CD4-positive, CD25-positive, alpha-beta regulatory T cell (primary cell): ENCODE measurements around the gene FGD3. TPM values are rescaled to one million over a fixed set of nuclear protein-coding genes. Genes with fewer than 3 reads are reported as not detected.
A peak's percentile ranks its signal among the peaks of the same experiment; 100 is the strongest.

ENCODE experiments used
- ATAC-seq, 2 donors: fragments of 150-1000 bp; cut with Tn5 transposase; one replicate each; pipeline ENCODE4 v1.10.0; 2021; ENCODE audit warnings: low read depth in 2 of 2, moderate number of reproducible peaks in 2 of 2, moderate library complexity in 1 of 2
- DNase-seq, 3 donors: peaks; one replicate each; pipeline versions ENCODE4 v3.0.0 to v3.0.0-alpha.2; 2012 to 2022; ENCODE audit warnings: mixed read lengths in 1 of 3
- H3K27ac ChIP-seq: one replicate; pipeline ENCODE4 v1.7.0; 2013; ENCODE audit warnings: mild to moderate bottlenecking, low read length; ENCODE audit not compliant: insufficient read depth, poor library complexity, severe bottlenecking
- H3K27me3 ChIP-seq: one replicate; pipeline ENCODE4 v1.7.0; 2013; ENCODE audit warnings: low read length; ENCODE audit not compliant: control insufficient read depth, insufficient read depth
- H3K36me3 ChIP-seq: one replicate; pipeline ENCODE4 v1.7.0; 2013; ENCODE audit warnings: mild to moderate bottlenecking, low read length, moderate library complexity; ENCODE audit not compliant: control insufficient read depth, insufficient read depth
- H3K4me1 ChIP-seq: 2 replicates; pipeline ENCODE4 v1.7.0; 2013; ENCODE audit warnings: mild to moderate bottlenecking, low read length; ENCODE audit not compliant: insufficient read depth, control insufficient read depth, poor library complexity, severe bottlenecking
- H3K4me3 ChIP-seq: one replicate; pipeline ENCODE4 v1.7.0; 2013; ENCODE audit warnings: low read depth, mild to moderate bottlenecking, low read length, moderate library complexity
- H3K9me3 ChIP-seq, 2 experiments: 1 replicate in 1 of 2; 2 replicates in 1 of 2; pipeline ENCODE4 v1.7.0; 2013; ENCODE audit warnings: low read length in 2 of 2, mild to moderate bottlenecking in 1 of 2, moderate library complexity in 1 of 2; ENCODE audit not compliant: control insufficient read depth in 2 of 2
- H3K27ac Mint-ChIP-seq, 3 donors: one replicate each; pipeline ENCODE4 v1.8.0; 2020 to 2022; ENCODE audit warnings: mild to moderate bottlenecking in 3 of 3, mixed read lengths in 3 of 3, moderate library complexity in 2 of 3
- H3K27me3 Mint-ChIP-seq: one replicate; pipeline ENCODE4 v1.8.0; 2022; ENCODE audit warnings: mild to moderate bottlenecking, mixed read lengths
- H3K36me3 Mint-ChIP-seq: one replicate; pipeline ENCODE4 v1.8.0; 2020; ENCODE audit warnings: mixed read lengths
- H3K4me1 Mint-ChIP-seq, 4 donors: one replicate each; pipeline ENCODE4 v1.8.0; 2020 to 2022; ENCODE audit warnings: mixed read lengths in 4 of 4, mild to moderate bottlenecking in 1 of 4
- H3K4me3 Mint-ChIP-seq, 4 donors: one replicate each; pipeline ENCODE4 v1.8.0; 2020 to 2022; ENCODE audit warnings: mild to moderate bottlenecking in 4 of 4, mixed read lengths in 4 of 4, moderate library complexity in 3 of 4
- H3K9me3 Mint-ChIP-seq, 7 donors: one replicate each; pipeline ENCODE4 v1.8.0; 2020 to 2022; ENCODE audit warnings: mixed read lengths in 7 of 7, mild to moderate bottlenecking in 3 of 7, moderate library complexity in 2 of 7
- polyA plus RNA-seq, 4 donors: library from polyadenylated mRNA; unstranded; fragments of 300-500 nt; fragmentation: Illumina TruSeq; gene quantifications; one replicate each; pipeline ENCODE4 v1.2.3, GENCODE V29; 2021
- total RNA-seq: library from RNA; stranded (reverse); gene quantifications from one replicate; pipeline ENCODE4 v1.2.3, GENCODE V29; 2022

Gene FGD3
- total and polyA plus RNA-seq, 5 donors from 2014 or later, result 71.6 to 188 (median 98.1) TPM

GRCh38 chr9:93076792-93077128 is 129.4 kb downstream of the FGD3 start:
- H3K36me3 Mint-ChIP-seq, result peaks cover 32% of the 10 kb centered on the region
- H3K36me3 ChIP-seq, result peaks cover 68% of the 10 kb centered on the region

DNA sequence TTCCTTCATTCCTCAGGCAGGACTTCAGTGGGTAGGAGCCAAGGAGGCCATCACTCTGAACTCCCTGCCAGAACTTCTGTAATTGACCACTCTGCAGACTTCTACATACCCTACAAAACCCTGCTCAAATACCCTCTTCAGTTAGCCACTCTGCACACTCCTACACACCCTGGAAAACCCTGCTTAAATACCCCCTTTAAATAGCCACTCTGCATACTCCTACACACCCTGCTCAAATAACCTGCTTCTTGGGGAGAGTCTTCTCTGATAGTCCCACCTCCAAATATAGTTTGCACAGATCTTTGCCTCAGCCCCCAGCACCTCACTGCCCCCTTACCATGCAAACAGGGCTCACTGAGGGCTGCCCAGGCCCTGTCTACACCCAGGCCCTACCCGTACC is 130.0 kb downstream of the FGD3 start:
- Histone ChIP-seq H3K27me3 (no peaks in the 10 kb centered on the region), H3K4me3 (no peak overlapping the region), H3K9me3 (no peaks in the 10 kb centered on the region), H3K27ac (no peak overlapping the region), H3K36me3 (peaks cover 66% of the 10 kb centered on the region), H3K4me1 (peaks cover 10% of the 10 kb centered on the region)
- no peak for DNase-seq
- peaks cover 5 to 63% (median 22%) of the 10 kb centered on the region in 4 donors for H3K4me1 Mint-ChIP-seq
- peaks cover 35% of the 10 kb centered on the region for H3K36me3 Mint-ChIP-seq
- H3K9me3 Mint-ChIP-seq, result no peaks in the 10 kb centered on the region
- H3K27me3 Mint-ChIP-seq, result no peaks in the 10 kb centered on the region
- H3K4me3 Mint-ChIP-seq, result no peak overlapping the region
- peak overlapping the region in 2 of 3 donors; percentile 62 to 88 for H3K27ac Mint-ChIP-seq
- ATAC-seq, result no peak

More at GRCh38 chr9:93076792-93077128, 129.4 kb downstream of the FGD3 start:
- Mint-ChIP-seq H3K4me1 (peaks cover 5 to 65% (median 22%) of the 10 kb centered on the region in 4 donors), H3K27ac (no peak overlapping the region), H3K27me3 (no peaks in the 10 kb centered on the region), H3K4me3 (no peak overlapping the region), H3K9me3 (no peaks in the 10 kb centered on the region)
- DNase-seq (no peak), ATAC-seq (no peak)
- no peaks in the 10 kb centered on the region for H3K27me3 ChIP-seq
- no peak overlapping the region for H3K27ac ChIP-seq
- peaks cover 15% of the 10 kb centered on the region for H3K4me1 ChIP-seq
- no peaks in the 10 kb centered on the region for H3K9me3 ChIP-seq
- no peak overlapping the region for H3K4me3 ChIP-seq

- Mint-ChIP-seq H3K36me3 (peaks cover 32% of the 10 kb centered on the region), H3K27ac (peak overlapping the region in 1 of 3 donors; percentile 62), H3K27me3 (no peaks in the 10 kb centered on the region), H3K9me3 (no peaks in the 10 kb centered on the region), H3K4me3 (no peak overlapping the region), H3K4me1 (peaks cover 5 to 63% (median 18%) of the 10 kb centered on the region in 4 donors)
- Histone ChIP-seq H3K27me3 (no peaks in the 10 kb centered on the region), H3K4me1 (peaks cover 11% of the 10 kb centered on the region), H3K4me3 (no peak overlapping the region), H3K27ac (no peak overlapping the region), H3K9me3 (no peaks in the 10 kb centered on the region), H3K36me3 (peaks cover 64% of the 10 kb centered on the region)
- ATAC-seq (no peak), DNase-seq (no peak)
These were observed 130.5 kb downstream of the FGD3 start for GRCh38 chr9:93077811-93078210.

- peaks cover 38% of the 10 kb centered on the region for H3K36me3 Mint-ChIP-seq
- ATAC-seq (no peak), DNase-seq (no peak)
- no peak overlapping the region for H3K4me3 Mint-ChIP-seq
- H3K27ac Mint-ChIP-seq, result peak overlapping the region in 1 of 3 donors; percentile 85
- peaks cover 0 to 4% (median 0%) of the 10 kb centered on the region in 7 donors for H3K9me3 Mint-ChIP-seq
- no peaks in the 10 kb centered on the region for H3K27me3 Mint-ChIP-seq
- Histone ChIP-seq H3K4me3 (no peak overlapping the region), H3K4me1 (peaks cover 25% of the 10 kb centered on the region), H3K9me3 (no peaks in the 10 kb centered on the region), H3K27me3 (no peaks in the 10 kb centered on the region), H3K36me3 (peaks cover 62% of the 10 kb centered on the region), H3K27ac (no peak overlapping the region)
- H3K4me1 Mint-ChIP-seq, result peaks cover 10 to 60% (median 24%) of the 10 kb centered on the region in 4 donors
These were observed 132.0 kb downstream of the FGD3 start for GRCh38 chr9:93079371-93079770.

GRCh38 chr9:93080406-93080805 is 133.1 kb downstream of the FGD3 start:
- Histone ChIP-seq H3K9me3 (no peaks in the 10 kb centered on the region), H3K4me3 (no peak overlapping the region), H3K27me3 (no peaks in the 10 kb centered on the region), H3K36me3 (peaks cover 72% of the 10 kb centered on the region), H3K27ac (no peak overlapping the region), H3K4me1 (peaks cover 20% of the 10 kb centered on the region)
- no peak for DNase-seq
- Mint-ChIP-seq H3K4me1 (peaks cover 5 to 50% (median 17%) of the 10 kb centered on the region in 4 donors), H3K4me3 (no peak overlapping the region), H3K27ac (peak overlapping the region in 1 of 3 donors; percentile 68), H3K27me3 (no peaks in the 10 kb centered on the region), H3K9me3 (peaks cover 0 to 4% (median 0%) of the 10 kb centered on the region in 7 donors), H3K36me3 (peaks cover 41% of the 10 kb centered on the region)
- ATAC-seq, result no peak

DNA sequence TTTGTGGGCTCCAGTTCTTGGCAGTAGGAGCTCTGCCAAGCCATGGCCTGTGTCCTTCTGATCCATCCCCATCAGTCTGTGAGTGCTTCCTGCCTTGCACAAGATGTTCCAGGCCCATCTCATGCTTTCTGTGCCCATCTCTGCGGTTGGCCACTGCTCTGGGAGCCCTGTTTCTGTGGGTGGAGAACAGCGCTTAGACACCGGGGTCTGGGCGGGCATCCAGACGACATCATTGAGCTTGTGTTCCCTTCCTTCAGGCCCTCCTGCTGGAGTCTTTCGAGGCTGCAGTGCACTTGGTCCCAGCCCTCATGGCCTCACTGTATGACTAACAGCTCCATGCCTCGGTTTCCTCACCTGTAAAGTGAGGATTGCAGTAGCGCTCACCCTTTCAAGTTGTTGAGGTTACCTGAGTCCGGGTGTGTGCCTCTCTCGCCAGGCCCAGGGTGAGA is 133.8 kb downstream of the FGD3 start:
- peaks cover 0 to 4% (median 0%) of the 10 kb centered on the region in 7 donors for H3K9me3 Mint-ChIP-seq
- Histone ChIP-seq H3K36me3 (peaks cover 78% of the 10 kb centered on the region), H3K4me3 (no peak overlapping the region), H3K4me1 (peaks cover 20% of the 10 kb centered on the region), H3K27me3 (no peaks in the 10 kb centered on the region), H3K27ac (no peak overlapping the region), H3K9me3 (peaks cover 0 to 5% of the 10 kb centered on the region in 2 experiments)
- H3K27ac Mint-ChIP-seq, result peak overlapping the region in 2 of 3 donors; percentile 25 to 68
- peaks cover 45% of the 10 kb centered on the region for H3K36me3 Mint-ChIP-seq
- H3K4me3 Mint-ChIP-seq, result no peak overlapping the region
- no peaks in the 10 kb centered on the region for H3K27me3 Mint-ChIP-seq
- ATAC-seq (no peak), DNase-seq (no peak)
- H3K4me1 Mint-ChIP-seq, result peaks cover 5 to 47% (median 16%) of the 10 kb centered on the region in 4 donors

GRCh38 chr9:93081931-93082330 is 134.6 kb downstream of the FGD3 start:
- Histone ChIP-seq H3K36me3 (peaks cover 80% of the 10 kb centered on the region), H3K27me3 (no peaks in the 10 kb centered on the region), H3K9me3 (peaks cover 0 to 5% of the 10 kb centered on the region in 2 experiments), H3K4me1 (peaks cover 20% of the 10 kb centered on the region), H3K4me3 (no peak overlapping the region), H3K27ac (peak overlapping the region; percentile 5)
- H3K4me1 Mint-ChIP-seq, result peaks cover 5 to 42% (median 12%) of the 10 kb centered on the region in 4 donors
- peak overlapping the region; percentile 46 to 69 (median 68) for H3K27ac Mint-ChIP-seq
- DNase-seq, result no peak
- no peak overlapping the region for H3K4me3 Mint-ChIP-seq
- ATAC-seq, result no peak
- H3K27me3 Mint-ChIP-seq, result no peaks in the 10 kb centered on the region
- peaks cover 44% of the 10 kb centered on the region for H3K36me3 Mint-ChIP-seq
- H3K9me3 Mint-ChIP-seq, result peaks cover 0 to 4% (median 0%) of the 10 kb centered on the region in 7 donors

DNA sequence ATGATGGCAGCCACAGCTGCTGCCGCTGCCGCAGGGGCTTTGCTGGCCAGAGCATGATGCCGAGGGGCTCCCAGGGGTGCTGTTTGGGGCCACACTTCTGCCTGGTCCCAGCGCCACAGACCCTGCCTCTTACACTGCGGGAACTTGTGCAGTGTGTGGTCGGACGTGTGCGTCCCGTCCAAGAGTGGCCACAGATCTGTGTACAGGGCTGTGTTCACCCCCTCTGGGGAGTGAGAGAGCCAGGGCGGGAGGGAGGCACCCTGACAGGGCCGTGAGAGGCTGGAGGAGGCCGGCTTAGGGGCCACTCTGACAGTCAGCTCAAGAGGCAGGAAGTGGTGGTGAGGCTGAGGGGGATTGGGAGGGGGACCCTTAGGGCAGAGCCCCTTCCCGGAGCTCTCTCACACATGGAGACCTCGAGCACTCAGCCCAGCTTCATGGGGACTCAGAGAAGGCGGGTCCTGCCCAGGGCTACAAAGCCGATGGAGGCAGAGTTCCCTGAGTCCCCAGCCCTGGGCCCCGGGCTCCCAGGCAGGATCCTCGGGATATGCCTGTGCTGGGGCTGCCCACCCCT is 135.6 kb downstream of the FGD3 start:
- peaks cover 5 to 32% (median 10%) of the 10 kb centered on the region in 4 donors for H3K4me1 Mint-ChIP-seq
- H3K4me3 Mint-ChIP-seq, result peak overlapping the region in 1 of 4 donors; percentile 24
- Histone ChIP-seq H3K4me3 (no peak overlapping the region), H3K27me3 (no peaks in the 10 kb centered on the region), H3K4me1 (peaks cover 20% of the 10 kb centered on the region), H3K9me3 (peaks cover 0 to 5% of the 10 kb centered on the region in 2 experiments), H3K36me3 (peaks cover 79% of the 10 kb centered on the region), H3K27ac (peak overlapping the region; percentile 62)
- H3K9me3 Mint-ChIP-seq, result peaks cover 0 to 4% (median 0%) of the 10 kb centered on the region in 7 donors
- ATAC-seq (peak in 1 of 2 donors; percentile 23), DNase-seq (peak in 1 of 3 donors; percentile 56)
- no peaks in the 10 kb centered on the region for H3K27me3 Mint-ChIP-seq
- H3K36me3 Mint-ChIP-seq, result peaks cover 40% of the 10 kb centered on the region
- H3K27ac Mint-ChIP-seq, result peak overlapping the region; percentile 42 to 99 (median 96)
